Glomerular visceral epithelial cell (primary cell): ENCODE data around the gene ABHD8.

Experiments
- DNase-seq: peaks from one replicate; pipeline ENCODE4 v3.0.0-alpha.2; 2016; ENCODE audit errors: extremely low spot score

ABHD8 gene

DNA sequence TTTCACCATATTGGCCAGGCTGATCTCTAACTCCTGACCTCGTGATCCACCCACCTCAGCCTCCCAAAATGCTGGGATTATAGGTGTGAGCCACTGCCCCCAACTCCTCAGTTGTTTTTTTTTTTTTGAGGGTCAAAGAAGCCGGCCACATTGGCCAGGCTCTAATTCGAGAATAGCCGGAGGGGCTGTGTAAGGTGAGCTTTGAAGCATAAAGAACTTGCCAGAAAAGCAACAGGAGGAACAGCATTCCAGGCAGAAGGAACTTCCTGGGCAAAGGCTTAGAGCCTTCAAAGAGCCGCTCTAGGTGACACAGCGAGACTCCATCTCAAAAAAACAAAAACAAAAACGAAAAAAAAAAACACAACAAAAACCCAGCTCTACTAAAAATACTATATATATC is 37.2 kb downstream of the ABHD8 start:
- no peak for DNase-seq

DNA sequence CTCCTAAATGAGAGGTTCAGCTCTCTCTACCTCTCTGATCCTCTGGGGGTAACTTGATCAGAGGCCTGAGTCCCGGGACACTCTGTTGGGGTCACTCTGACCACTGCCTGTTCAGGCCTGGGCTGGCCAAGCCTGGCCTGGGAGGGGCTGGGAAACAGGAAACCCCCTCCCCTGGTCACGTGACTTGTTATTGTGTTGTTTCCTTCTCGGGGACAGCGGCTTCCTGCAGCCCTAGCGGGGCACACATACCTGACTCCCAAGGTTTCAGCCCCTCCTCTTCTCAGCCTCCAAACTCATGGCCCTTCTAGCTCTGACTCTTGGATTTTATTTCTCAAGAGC is 38.6 kb downstream of the ABHD8 start, which contains the start of gene USHBP1:
Gene USHBP1 (minus strand): TSS at position 105 of the 339 bp plus-strand sequence. CDS start 446 bp downstream, outside the sequence.
- DNase-seq: no peak

DNA sequence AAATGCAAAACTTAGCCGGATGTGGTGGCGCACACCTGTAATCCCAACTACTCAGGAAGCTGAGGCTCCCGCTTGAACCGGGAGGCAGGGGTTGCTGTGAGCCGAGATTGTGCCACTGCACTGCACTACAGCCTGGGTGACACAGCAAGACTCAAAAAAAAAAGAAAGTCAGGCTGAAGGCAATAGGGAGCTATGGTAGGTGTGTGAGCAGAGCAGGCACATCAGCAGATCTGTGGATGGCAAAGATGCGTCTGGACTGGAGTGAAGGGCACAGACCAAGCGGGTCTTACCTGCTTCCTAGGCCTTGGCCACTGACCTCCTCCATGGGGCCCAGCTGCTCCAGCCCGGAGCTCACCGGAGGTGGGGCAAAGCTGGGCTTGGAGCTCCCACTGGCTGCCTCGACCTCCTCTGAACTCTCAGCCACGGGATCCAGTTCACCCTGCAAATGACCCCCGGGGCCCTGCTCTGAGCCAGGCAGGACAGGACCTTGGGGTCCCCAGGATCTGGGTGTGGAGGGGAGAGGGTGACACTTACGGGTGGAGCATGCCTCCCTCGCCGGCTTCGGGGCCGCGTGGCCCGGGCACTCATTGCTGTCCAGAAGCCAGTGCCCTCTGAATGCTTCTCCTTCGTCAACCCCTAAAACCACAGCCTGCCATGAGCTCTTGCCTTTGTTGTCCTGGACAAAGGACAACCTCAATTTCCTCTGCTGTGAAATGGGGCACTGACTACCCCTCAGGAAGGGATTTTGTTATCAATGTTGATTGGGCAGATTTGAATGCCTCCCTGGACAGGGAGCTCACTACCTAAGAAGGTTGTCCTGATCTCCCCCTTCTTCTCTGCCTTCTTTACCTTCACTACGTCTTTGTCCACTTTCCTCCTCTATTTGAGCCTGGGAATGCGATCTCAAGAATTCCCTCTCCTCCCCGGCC is 39.2 kb downstream of the ABHD8 start:
- DNase-seq: no peak

DNA sequence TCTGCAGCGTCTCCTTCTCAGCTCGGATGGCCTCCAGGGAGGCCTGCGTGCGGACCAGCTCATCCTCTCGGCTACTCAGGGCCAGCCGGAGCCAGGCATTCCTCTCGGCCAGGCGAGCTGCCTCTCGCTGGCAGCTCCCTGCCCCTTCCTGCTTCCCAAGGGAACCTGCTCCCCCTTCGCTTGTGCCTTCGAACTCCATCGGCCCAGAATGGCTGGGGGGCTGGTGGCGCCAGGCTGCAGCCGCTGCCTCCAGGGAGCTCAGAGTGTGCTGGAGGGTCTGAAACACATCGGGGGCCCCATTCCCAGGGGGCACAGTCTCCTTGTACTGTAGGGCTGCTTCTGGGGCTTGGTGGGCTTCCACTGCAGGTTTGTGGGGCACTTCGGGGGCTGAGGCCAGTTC is 40.7 kb downstream of the ABHD8 start:
- no peak for DNase-seq

DNA sequence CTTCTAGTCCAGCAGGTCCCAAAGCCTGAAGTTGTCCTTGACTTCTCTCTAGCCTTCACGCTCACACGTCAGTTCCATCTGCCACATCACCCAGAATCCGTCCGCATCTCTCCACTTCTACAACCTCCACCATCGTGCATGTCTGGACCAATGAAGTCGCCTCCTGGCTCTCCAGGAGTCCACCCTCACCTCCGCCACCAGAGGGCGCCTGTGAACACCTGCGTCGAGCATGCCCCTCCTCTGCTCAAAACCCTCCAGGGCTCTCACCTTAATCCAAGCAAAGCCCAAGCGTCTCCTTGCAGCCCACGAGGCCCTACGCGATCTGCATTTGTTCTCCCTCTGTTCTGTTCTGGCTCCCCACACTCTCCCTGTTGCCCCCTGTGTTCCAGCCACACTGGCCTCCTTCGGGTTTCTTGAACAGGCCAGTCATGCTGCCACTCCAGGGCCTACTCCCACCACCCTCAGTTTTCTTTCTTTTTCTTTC is 42.3 kb downstream of the ABHD8 start:
- DNase-seq: peak; percentile 82

DNA sequence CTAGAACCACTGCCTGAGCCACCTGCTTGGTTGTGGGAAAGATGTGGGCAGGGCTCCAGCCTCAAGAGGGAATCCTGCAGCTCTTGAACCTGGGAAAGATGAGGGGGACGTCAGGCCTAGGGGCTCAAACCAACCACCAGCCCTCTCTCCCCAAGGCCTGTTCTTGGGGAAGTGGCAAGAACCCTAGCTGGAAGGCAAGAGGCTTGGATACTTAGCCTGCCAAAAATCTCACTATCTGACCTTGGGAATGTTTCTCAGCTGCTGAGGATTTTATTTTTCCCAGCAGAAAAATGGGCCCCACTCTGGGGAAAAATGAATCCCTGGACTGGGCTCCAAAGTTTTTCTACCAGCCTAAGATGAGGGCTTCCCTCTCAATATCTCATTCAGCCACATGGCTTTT is 43.3 kb downstream of the ABHD8 start:
- DNase-seq: no peak

DNA sequence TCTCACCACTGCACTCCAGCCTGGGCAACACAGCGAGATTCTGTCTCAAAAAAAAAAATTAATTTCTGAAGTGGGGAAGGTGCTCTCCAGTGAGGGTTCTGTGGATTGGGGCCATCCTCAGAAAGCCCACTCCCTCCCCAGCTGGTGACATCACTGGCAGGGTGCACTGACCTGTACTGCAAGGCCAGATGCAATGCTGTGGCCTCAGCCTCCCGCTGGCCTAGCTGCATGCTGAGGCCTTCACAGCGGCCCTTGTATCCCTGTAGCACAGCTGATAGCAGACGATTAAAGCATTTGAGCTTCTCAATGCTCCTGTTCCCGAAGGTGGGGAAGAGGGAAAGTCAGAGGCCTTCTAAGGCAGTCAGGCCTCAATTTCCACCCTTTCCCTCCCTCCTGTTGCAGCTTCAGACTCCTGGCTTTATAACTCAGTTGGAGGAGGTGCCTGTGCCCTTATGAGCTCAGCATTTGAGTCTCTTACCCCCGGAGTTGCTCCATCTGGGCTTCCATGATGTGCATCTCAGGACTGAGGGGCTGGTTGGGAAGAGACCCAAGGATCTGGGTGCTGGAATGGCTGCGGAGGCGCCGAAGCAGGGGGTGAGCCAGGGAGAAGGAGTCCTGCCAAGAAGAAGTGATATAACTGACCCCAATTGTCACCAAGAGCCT is 44.0 kb downstream of the ABHD8 start:
- no peak for DNase-seq

DNA sequence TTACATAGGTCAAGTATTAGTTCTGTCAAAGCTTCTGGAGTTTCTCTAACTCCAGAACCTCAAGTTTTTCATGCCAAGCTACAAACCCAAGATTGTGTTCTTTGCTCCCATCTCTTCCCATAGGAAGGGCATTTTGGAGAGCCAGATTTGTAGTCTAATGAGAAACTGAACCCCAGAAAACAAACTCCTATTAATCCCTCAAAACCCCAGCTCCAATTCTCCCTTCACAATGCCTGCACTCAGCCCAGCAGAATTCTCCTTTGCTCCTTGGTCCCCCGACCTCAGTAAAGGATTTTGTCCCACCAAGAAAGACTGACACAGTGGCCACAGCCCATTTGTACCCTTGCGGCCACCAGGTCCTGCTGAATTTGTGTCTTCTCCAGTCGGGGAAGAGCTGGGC is 47.1 kb downstream of the ABHD8 start:
- no peak for DNase-seq

DNA sequence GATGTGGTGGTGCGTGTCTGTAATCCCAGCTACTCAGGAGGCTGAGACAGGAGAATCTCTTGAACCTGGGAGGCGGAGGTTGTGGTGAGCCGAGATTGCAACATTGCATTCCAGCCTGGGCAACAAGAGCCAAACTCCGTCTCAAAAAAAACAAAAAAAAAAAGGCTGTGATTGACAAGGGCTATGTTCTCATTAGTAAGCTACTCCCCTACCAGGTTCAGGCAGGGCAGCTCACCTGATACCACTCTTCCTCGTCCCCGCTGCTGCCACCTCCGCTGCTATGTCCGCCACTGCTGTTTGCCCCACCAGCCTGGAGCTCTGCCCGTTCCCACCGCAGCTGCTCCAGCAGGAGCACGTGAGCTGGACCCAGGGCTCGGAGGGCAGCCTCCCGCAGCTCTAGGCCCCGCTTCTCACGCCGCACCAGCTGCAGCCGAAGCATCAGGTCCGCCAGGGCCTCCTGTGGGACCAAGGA is 48.0 kb downstream of the ABHD8 start:
- DNase-seq: no peak

DNA sequence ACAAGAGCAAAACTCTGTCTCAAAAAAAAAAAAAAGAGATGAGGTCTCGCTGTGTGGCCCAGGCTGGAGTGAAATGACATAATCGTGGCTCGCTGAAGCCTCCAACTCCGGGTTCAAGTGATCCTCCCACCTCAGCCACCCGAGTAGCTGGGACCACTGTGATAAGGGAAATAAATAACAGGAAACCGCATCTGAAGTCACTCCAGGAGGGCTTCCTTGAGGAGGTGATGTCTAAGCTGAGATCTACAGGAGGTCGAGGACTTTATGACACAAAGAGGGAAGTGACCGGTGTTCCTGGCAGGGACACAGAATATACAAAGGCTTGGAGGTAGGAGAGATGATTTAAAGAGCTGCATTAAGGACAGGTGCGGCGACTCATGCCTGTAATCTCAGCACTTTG is 48.6 kb downstream of the ABHD8 start:
- DNase-seq: no peak

DNA sequence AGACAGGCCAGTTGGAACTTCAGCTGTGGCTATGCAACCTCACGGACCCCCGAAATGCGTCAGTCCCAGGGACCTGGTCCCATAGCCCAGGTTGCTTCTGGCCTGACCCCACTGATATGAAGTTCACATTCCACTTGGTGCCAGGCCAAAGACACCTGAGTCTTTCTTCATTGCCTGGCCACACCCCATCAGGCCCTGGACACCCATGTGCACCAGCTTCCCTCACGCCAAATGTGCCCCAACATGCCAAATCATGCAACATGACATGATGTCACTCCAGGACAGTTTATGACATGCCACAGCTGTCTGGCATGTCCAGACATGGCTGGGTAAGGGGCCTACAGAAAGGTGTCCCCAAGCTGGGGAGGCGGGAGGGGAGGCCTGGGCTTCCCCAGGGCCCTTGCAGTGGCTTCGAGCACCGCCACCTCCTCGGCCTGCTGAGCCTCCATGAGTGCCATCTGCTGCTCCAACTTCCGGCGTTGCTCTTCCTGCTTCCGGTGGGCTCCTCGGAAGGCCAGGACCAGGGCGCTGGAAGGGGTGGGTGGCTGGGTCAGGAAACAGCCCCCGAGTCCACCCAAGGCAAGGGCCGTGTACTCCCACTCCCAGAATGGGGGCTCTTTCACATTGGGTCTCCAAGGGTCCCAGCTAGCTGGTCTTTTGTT is 53.2 kb downstream of the ABHD8 start:
- no peak for DNase-seq

DNA sequence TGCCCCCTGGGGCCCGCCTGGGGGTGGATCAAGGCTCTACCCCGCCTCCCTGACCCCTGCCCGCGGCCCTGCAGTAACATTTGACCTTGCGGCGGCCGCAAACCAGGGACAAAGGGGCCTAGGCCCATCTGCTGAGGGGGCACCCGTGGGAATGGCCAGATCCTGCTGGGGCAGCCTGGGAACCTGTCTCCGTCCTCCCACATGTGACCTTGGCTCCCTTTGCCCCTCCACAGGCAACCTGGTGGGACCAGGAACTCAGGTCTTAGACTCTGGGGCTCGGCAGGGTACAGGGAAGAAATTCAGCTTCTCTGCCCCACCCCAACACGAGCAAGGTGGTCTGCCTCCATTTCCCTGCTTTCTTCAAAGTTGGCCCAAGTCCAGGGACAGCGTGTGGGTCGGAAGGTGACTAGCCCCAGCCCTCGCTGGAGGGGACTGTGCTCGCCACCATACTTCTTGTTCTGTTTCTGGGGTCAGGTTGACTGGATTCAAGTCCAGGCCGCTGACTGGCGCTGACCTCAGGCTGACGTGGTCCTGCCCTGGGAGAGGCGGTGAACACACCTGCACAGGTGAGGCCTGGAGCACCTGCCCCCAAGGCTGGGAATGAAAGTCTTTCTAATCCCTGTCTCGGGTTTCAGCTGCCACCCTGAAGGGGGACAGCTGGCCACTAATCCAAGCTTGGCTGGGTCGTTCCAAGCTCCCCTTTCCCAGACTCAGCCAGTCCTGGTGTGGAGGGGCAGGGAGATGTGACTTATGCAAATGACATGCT is 55.0 kb downstream of the ABHD8 start:
- no peak for DNase-seq

DNA sequence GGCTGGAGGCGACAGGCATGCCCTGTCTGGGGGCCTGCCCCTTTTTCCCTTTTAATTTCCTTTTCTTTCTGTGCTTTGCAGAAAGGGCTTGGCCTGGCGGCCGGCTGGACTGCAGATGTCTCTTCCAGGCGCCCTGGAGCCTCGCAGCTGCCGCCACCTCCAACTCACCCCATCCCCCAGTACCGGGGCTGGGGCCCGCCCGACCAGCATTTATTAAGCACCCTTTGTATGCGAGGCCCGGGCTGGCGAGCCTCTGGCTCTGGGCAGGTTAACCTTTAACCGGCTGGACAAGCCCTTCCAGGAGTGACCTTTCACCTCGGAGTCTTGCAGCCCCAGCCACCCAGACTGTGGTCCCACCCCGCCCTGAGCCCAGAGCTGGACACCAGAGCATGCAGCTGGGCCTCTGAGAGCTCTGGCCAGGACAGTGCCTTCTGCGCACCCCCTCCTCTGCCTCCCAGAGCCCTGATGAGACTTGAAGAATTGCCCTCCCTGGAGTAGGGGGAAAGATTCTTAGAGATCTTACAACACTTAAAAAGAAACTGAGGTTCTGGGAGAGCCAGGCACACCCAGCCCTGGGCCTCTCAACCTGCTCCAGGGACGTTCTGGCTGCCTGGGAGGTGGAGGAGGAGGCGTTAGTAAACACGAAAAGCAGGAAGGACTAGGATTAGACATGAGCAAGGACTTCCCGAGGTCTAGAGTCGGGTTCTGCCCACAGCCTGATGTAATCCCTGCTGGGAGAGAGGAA is 56.4 kb downstream of the ABHD8 start:
- no peak for DNase-seq

DNA sequence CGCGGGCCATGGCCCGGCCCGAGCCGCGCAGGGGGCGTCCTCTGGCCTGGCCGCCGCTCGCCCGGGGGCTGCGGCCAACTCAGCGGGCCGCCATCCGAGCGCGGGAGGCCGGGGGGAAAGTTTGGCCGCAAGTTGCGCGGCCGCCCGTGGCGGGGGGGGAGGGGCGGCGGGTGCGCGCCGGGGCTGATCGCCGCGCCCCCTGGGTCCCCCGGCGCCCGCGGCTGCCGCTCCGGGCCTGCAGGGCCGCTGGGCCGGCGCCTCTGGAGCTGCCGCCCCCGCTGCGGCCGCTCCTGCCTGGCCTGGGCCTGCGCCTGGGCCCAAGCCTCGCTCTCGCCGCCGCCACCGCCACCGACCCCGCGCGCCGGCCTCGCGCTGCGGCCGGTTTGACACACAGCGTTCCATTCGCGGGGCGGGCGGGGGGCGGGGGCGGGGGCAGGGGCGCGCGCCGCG is 57.7 kb downstream of the ABHD8 start, which contains the start of gene NR2F6:
Gene NR2F6 (minus strand): TSS at position 385 of the 450 bp plus-strand sequence. CDS start 699 bp downstream, outside the sequence.
- DNase-seq: no peak

DNA sequence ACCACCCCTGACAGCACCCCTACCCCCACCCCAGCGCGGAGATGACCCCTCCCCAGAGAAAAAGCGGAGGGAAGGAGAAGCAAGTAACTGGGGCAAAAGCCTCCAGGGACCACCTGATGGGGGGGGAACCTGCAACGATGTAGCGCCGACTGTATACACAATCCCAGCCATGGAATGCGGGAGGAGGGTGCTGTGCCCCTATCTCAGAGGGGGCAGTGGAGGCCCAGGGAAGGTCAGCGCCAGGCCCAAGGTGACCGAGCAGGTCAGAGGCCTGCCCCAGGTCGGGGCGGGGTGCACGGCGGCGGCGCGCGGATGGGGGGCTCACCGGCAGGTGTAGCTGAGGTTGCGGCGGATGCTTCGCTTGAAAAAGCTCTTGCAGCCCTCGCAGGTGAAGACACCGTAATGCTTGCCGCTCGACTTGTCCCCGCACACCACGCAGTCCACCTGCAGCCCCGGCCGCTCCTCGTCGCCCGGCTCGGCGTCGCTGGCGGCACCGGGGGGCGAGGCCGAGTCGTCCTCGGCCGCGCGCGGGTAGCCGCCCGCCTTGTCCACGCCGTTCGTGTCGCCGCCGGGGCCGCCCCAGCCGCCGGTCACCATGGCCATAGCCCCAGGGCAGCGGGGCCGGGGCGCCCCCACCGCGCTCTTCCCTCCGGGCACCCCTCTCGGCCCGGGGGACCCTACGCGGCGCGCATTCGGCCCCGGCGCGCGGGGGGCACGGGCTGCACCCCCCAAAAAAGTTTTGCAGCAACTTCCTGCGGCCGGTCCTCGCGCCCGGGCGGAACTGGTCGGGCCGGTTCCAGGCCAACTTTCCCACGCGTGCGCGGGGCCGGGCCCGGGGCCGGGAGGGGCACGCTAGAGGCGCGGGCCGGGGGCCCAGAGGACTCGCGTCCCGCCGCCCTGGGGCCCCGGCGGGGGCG is 58.3 kb downstream of the ABHD8 start:
- DNase-seq: no peak

DNA sequence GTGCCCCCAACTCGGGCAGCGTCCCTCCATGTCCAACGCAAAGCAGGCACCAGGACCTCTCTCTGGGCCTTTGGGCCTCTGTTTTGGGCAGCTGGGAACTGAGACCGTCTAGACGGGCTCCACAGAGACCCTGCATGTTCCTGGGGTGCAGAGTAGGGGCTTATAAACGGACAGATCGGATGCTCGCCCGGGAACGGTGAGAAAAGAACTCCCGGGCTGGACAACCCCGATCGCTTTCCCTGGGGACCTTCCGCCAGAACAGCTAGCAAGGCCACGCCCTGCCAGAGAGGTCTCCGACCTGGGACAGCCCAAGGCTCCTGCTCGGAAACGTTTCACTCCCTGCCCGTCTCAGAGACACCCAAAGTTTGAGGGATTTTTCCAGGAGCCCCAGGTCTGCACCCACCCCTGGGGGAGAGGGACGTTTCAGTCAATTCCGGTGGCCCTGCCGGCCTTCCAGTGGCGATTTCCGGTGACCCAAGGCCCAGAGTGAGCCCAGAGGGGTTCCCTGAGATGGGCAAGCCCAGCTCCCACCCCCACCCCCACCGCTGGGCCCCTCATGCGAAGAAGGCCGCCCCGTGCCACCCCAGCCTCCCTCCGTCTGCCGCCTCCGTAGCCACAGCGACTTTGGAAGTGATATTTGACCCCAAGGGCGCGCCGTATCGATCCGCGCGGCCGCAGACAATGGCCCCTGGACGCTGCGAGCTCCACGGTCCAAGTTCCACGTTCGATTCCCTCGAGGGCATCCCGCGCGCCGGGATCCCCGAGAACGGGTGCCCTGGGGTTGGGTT is 59.2 kb downstream of the ABHD8 start:
- peak; percentile 61 for DNase-seq

DNA sequence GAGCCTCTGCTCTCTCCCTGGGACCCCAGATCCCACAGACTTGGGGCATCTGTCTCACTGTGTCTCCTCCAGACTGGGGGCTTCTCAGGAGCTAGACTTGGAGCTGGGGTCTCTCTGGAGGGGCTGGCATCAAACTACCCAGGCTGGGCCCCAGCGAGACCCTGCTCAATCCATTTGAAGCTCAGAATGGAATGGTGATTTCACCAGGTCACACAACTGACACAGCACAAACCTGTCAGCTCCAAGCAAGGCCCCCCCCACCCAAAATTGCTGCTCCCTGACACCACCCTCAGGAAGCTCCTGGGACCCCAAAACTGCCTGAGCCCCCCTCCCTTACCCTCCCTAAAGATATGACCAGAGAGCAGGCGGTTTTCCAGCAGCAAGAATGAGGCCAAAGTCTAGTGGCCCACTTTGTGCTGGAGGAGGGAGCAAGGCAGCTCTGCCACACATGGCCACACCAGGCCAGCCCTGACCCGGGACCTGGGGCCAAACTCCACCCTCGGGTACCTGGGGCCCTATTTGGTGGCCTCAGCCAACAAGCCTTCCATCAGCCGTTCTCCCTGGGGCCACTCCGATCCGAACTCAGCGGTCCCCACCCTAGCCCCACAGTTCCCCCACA is 59.9 kb downstream of the ABHD8 start:
- DNase-seq: no peak
